ENCODE results near the gene BTBD3.

Gene BTBD3

DNA sequence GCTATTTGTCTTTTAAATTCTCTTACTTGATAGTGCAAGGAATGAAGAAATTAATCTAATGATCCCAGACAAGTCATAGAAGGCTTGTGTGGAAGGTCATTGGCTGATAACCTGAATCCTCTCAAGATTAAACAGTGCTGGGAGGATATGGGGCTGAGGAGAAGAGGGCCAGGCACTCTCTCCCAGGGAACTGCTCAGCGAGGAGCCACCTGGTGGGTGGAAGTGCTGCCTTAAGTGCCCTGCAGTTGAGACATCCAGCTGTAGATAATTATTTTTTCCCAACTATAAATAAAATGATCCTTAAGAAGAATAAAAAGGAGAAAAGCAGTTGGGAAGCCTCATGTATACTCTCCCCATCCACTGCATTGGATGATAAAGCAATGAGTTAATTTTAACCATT is 47.9 kb downstream of the BTBD3 start:
- no peak for DNase-seq

DNA sequence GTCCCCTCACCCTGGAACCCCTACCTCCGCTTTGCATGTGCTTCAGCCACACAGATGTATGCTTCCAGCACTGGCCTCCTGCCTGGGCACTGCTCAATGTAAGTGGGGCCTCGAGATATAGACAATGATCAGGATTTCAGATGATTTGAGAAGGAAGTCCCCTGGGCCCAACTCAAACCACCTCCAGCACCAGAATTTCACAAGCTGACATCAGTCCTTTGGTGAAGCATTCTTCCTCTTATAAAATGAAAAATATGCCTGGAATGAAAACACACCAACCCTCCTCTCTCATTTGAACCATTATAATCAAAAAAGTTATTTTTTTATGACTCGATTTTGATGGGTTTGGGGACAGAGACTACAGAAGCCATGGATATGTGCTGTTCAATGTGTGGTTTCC is 48.5 kb downstream of the BTBD3 start:
- no peak for DNase-seq

DNA sequence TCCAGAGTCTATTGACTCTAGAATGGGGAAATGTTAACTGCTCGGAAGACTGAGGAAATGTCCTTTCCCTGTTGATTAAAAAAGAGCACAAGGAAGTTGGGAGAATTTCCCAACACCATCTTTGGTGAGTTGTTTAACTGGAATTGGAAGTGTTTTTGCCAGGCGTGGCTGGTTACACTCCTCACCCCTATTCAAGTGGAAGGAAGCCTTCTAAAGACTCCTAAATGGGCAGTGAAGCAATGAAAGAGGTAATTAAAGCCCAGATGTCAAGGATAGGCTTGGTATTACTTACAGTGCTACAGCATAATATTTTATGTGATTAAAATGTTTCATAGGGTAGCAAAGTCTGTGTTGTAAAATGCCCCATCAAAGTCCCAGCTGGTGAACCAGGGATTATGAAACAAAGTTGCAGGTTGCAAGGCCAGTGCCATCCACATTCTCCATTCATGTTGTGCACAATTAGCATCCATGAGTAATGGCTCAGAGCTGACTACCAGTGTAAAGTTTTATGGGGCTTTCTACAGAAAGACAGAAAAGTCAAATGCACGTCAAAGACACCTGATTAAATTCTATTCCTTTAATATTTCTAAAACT is 52.6 kb downstream of the BTBD3 start:
- DNase-seq = no peak

DNA sequence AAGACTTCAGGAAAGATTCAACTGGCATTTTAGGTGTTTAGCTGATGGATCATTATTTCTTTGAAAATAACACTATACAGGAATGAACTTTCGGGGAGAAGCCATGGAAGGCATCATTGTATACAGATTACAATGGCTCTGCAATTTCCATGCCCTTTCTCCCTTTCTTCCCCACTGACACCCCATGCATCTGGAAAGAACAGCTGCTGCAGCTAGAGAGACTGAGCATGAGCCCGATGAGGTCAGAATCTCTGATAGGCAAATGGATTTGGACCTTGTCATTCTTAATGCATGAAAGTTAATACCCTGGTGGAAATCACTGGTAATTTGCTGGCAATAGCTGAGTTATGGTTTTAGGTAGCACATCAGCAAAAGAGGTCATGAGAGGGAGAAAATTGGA is 54.8 kb downstream of the BTBD3 start:
- peak in 21 of 56 donors; percentile 10 to 65 (median 34) for DNase-seq

Data from amygdala (tissue), 56 donors.